ENCODE data around the gene FGF8. TPM values are rescaled to one million over a fixed set of nuclear protein-coding genes. Genes with fewer than 3 reads are reported as not detected.

The FGF8 gene
- total and polyA plus RNA-seq, 2 of the 8 experiments (the other 6 are each of a cell fraction or from before 2014, with no cell fraction given), result 1.1 to 3.9 TPM

DNA sequence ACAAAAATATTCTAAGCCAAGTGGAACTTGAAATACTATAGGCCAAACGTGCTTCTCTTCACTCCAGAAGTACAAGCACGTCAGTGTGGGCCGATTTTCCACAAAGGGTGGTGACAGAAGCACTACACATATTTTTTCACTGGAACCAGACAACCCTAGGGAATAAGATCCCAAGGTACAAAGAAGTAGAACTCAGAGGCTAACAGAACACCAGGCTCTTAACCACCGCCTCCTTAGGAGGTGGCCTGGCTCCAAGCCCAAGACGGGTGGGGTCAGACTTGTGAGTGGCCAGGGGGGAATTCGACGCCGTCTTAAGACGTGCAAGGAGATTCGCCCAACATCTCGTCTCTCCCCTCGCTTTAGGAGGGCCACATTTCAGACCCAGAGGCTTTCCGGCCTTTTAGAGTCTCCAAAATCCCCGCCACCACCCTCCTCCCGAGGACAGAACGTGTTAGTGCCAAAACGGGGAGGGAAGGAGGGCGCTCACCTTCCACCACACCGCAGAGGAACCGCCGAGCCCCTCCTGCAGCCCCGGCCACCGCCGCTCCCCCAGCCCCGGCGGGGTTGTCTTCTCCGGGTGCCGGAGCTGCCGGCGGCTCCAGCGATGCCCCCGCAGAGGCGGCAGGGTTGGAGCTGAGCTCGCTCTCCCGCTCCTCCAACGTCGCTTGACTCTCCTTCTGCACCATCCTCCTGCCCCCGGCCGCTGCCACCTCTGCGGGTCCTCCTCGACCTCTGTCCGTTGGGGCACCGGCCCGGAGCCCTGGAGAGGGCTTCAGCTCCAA is 41.6 kb upstream of the FGF8 start:
- Histone ChIP-seq H3K9ac (replicated peaks in 1 of 4; ENCODE audit: extremely low read depth in 1 of 4, low read depth in 3 of 4, low read length in 3 of 4) (peak overlapping the region; percentile 91 to 100 (median 100)), H4K8ac (ENCODE audit: extremely low read depth, insufficient read depth, low read length) (peak overlapping the region; percentile 100; the same call in 1 of the 2 replicates), H3K4ac (replicated peaks; ENCODE audit: insufficient read length, low read depth, low read length) (peak overlapping the region; percentile 17), H2BK15ac (ENCODE audit: low read length) (no peak overlapping the region), H4K20me1 (replicated peaks in 1 of 2; ENCODE audit: control insufficient read depth in 1 of 2, insufficient read depth in 2 of 2, low read length in 2 of 2) (peaks cover 27 to 29% of the 10 kb centered on the region in 2 experiments), H3K79me2 (ENCODE audit: control insufficient read depth in 1 of 2, insufficient read depth in 2 of 2, low read length in 2 of 2) (peaks cover 44 to 60% of the 10 kb centered on the region in 2 experiments), H3K79me1 (ENCODE audit: low read depth, low read length) (peaks cover 9% of the 10 kb centered on the region), H2AFZ (ENCODE audit: low read length) (no peak overlapping the region), H3K14ac (ENCODE audit: insufficient read length) (peak overlapping the region; percentile 56), H2AK5ac (ENCODE audit: low read depth, low read length) (no peak overlapping the region; the same call in 1 of the 2 replicates), H3K36me3 (ENCODE audit: control insufficient read depth in 2 of 4, insufficient read depth in 4 of 4, low read length in 3 of 4) (peaks cover 0 to 7% (median 0%) of the 10 kb centered on the region in 4 experiments; a peak in 4 of 8 replicates), H2BK120ac (replicated peaks; ENCODE audit: low read depth, low read length) (peak overlapping the region; percentile 27), H2BK5ac (ENCODE audit: low read depth, low read length) (peak overlapping the region; percentile 100), H3K4me1 (replicated peaks in 1 of 4; ENCODE audit: control insufficient read depth in 3 of 4, insufficient read depth in 4 of 4, low read length in 3 of 4) (peaks cover 0 to 5% (median 0%) of the 10 kb centered on the region in 4 experiments; a peak in 3 of 7 replicates), H2BK20ac (ENCODE audit: low read length) (no peak overlapping the region), H3K56ac (replicated peaks; ENCODE audit: insufficient read length, low read depth, low read length) (peak overlapping the region; percentile 89), H3K18ac (ENCODE audit: extremely low read depth, low read length) (peak overlapping the region; percentile 91), H4K91ac (replicated peaks; ENCODE audit: insufficient read length, low read length) (peak overlapping the region; percentile 46), H3K27ac (ENCODE audit: low read depth, low read length) (peak overlapping the region; percentile 100), H3K23ac (ENCODE audit: insufficient read length) (no peak overlapping the region), H4K5ac (ENCODE audit: insufficient read length, low read depth, low read length) (peak overlapping the region; percentile 85), H3K23me2 (ENCODE audit: low read depth, low read length) (peaks cover 14% of the 10 kb centered on the region), H2BK12ac (ENCODE audit: low read depth, low read length) (peak overlapping the region; percentile 39; the same call in 1 of the 2 replicates), H3K9me3 (ENCODE audit: insufficient read depth in 2 of 2, low read depth in 1 of 2, low read length in 1 of 2) (no peaks in the 10 kb centered on the region), H3K4me2 (ENCODE audit: insufficient read depth in 1 of 2, low read depth in 2 of 2, low read length in 2 of 2) (peak overlapping the region; percentile 90 to 92), H3K27me3 (replicated peaks in 1 of 4; ENCODE audit: control insufficient read depth in 3 of 4, extremely low read depth in 1 of 4, insufficient read depth in 3 of 4, low read length in 3 of 4) (no peaks in the 10 kb centered on the region), H3K4me3 (ENCODE audit: extremely low read depth in 1 of 4, insufficient read depth in 2 of 4, low read depth in 3 of 4, low read length in 4 of 4) (peak overlapping the region; percentile 77 to 98 (median 90))
- ChIA-PET CTCF (ENCODE audit: partially characterized antibody) (interaction anchor here (1.3 to 7.0 kb wide), 5 partner anchors 19 to 37 kb away, joined by 5 to 46 read pairs (median 5); partner anchors contain the start of gene KCNIP2), POLR2A (ENCODE audit: partially characterized antibody) (interaction anchor here (0.7 to 6.0 kb wide), 38 partner anchors 9 to 304 kb away, joined by 3 to 100 read pairs (median 6); partner anchors contain the start of genes ARMH3, FBXW4, HPS6 and KCNIP2)
- FAIRE-seq (no peak), DNase-seq (ENCODE audit: low read depth in 1 of 2, low spot score in 2 of 2) (peak in 1 of 2 experiments; percentile 45)
- WGBS, 2 experiments (ENCODE audit: extremely low coverage in 1 of 2, insufficient coverage in 1 of 2, insufficient read length in 1 of 2, insufficient replicate concordance in 2 of 2, low coverage in 1 of 2, low lambda C conversion rate in 2 of 2, missing lambda C conversion rate in 1 of 2), result 2% methylated on average over 34 of the region's 44 CpGs; no CpG with 5 or more reads in 1 of the 2 experiments
- TF ChIP-seq KDM4A (IDR thresholded peaks at IDR 0.05; ENCODE audit: low read depth, low read length, severe bottlenecking), result peak; percentile 51
- no peak for TF ChIP-seq RXRA (IDR thresholded peaks at IDR 0.05; ENCODE audit: insufficient read depth, low read depth, low read length)
- TF ChIP-seq TEAD4 (IDR thresholded peaks at IDR 0.05; ENCODE audit: low read depth, low read length), result no peak
- no peak for TF ChIP-seq CBX8 (IDR thresholded peaks at IDR 0.05; ENCODE audit: borderline replicate concordance, low read depth, low read length)
- TF ChIP-seq POU5F1 (IDR thresholded peaks at IDR 0.05; ENCODE audit: low read depth, low read length), result no peak
- no peak for TF ChIP-seq SRF (IDR thresholded peaks at IDR 0.05; ENCODE audit: low read depth, low read length)
- no peak for TF ChIP-seq CBX5 (IDR thresholded peaks at IDR 0.05; ENCODE audit: low read depth, low read length)
- no peak for TF ChIP-seq ATF2 (IDR thresholded peaks at IDR 0.05; ENCODE audit: low read length)
- no peak for TF ChIP-seq EGR1 (IDR thresholded peaks at IDR 0.05; ENCODE audit: borderline replicate concordance, low read depth, low read length)
- TF ChIP-seq SP1 (IDR thresholded peaks at IDR 0.05; ENCODE audit: low read depth, low read length), result no peak

Data from H1 (cell line).